Measurements from ENCODE around the gene TBCK. TPM values are rescaled to one million over a fixed set of nuclear protein-coding genes. Genes with fewer than 3 reads are reported as not detected.
"Not testable (repeated sequence)": the region's sequence is repeated elsewhere in the genome, so short reads cannot be mapped to it uniquely, and the experiment has no call there.

The TBCK gene
- polyA plus RNA-seq, 1 donor = 29.0 TPM

DNA sequence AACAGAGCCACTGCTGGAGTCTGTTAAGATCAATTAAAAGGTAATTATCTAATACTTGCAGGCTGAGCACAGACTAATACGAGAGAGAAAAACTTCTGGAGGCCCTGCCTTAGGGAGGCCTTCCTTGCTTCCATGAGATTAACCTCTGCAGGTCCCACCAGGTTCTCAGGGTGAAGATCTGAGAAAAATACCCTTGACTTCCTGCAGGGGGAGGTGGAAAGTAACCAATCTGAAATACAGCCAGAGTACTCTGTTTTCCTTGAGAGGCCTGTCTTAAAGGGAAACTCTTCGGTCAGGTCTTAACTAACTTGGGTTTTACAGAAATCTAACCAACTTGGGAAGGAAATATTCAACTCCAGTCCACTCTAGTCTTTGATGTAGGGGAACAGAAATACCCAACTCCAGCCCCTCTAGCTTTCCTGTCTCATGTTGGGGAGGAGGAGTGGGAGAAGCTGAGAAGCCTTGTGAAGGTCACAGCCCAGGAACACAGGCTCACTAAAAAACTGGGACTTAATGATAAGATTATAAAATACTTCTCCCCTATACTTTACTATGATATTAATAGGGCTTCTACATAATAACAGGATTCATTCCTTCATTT, 77.1 kb downstream of the TBCK start:
- Histone ChIP-seq H3K4me1 (ENCODE audit: control insufficient read depth, insufficient read depth, low read length) (no peaks in the 10 kb centered on the region), H3K9me3 (ENCODE audit: control insufficient read depth, low read depth, low read length) (no peaks in the 10 kb centered on the region), H3K27ac (ENCODE audit: low read length) (peak overlapping the region; percentile 56), H3K4me3 (ENCODE audit: low read length) (no peak overlapping the region), H3K36me3 (ENCODE audit: control insufficient read depth, insufficient read depth, low read length) (peaks cover 7% of the 10 kb centered on the region), H3K27me3 (ENCODE audit: control insufficient read depth, insufficient read depth, low read length) (no peaks in the 10 kb centered on the region)
- WGBS (ENCODE audit: insufficient coverage, low lambda C conversion rate) = no CpG with 5 or more reads among the region's 2 CpGs
- peak; percentile 44 to 66 for DNase-seq

- Histone ChIP-seq H3K27ac (ENCODE audit: low read length) (no peak overlapping the region), H3K27me3 (ENCODE audit: control insufficient read depth, insufficient read depth, low read length) (no peaks in the 10 kb centered on the region), H3K4me3 (ENCODE audit: low read length) (no peak overlapping the region), H3K36me3 (ENCODE audit: control insufficient read depth, insufficient read depth, low read length) (peaks cover 25% of the 10 kb centered on the region), H3K9me3 (ENCODE audit: control insufficient read depth, low read depth, low read length) (no peaks in the 10 kb centered on the region), H3K4me1 (ENCODE audit: control insufficient read depth, insufficient read depth, low read length) (no peaks in the 10 kb centered on the region)
- DNase-seq = no peak
Observed at GRCh38 chr4:106231931-106232330, 84.1 kb downstream of the TBCK start.

GRCh38 chr4:106222548-106222947, 93.5 kb downstream of the TBCK start:
- no peak for DNase-seq
- Histone ChIP-seq H3K4me3 (ENCODE audit: low read length) (no peak overlapping the region), H3K36me3 (ENCODE audit: control insufficient read depth, insufficient read depth, low read length) (peaks cover 6% of the 10 kb centered on the region), H3K27me3 (ENCODE audit: control insufficient read depth, insufficient read depth, low read length) (no peaks in the 10 kb centered on the region), H3K27ac (ENCODE audit: low read length) (no peak overlapping the region), H3K9me3 (ENCODE audit: control insufficient read depth, low read depth, low read length) (no peaks in the 10 kb centered on the region), H3K4me1 (ENCODE audit: control insufficient read depth, insufficient read depth, low read length) (no peaks in the 10 kb centered on the region)

- not testable (repeated sequence) for H3K9me3 ChIP-seq (ENCODE audit: control insufficient read depth, low read depth, low read length); DNase-seq; H3K4me1 ChIP-seq (ENCODE audit: control insufficient read depth, insufficient read depth, low read length); H3K27me3 ChIP-seq (ENCODE audit: control insufficient read depth, insufficient read depth, low read length); H3K27ac ChIP-seq (ENCODE audit: low read length); H3K36me3 ChIP-seq (ENCODE audit: control insufficient read depth, insufficient read depth, low read length); H3K4me3 ChIP-seq (ENCODE audit: low read length)
- WGBS (ENCODE audit: insufficient coverage, low lambda C conversion rate) = no CpG with 5 or more reads among the region's 23 CpGs
Observed at GRCh38 chr4:106213291-106213690, 102.7 kb downstream of the TBCK start.

DNA sequence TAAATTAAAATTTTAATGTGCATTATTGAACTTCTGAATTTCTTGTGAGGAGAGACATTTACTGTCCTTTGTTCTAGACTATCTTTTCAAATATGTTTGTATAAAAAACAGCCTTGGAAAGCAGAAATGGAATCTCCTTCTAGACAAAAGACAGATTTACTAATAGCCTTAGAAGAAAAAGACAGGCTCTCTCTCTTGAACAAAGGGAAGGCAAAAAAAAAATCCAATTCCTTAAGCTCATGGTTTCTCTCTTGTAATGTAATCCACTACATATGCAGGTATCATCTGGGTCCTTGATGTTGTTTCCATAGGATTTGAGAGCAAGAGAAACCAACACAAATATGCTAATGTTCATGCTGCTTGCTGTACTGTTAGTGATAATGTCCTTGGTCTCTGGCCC, 106.0 kb downstream of the TBCK start:
- Histone ChIP-seq H3K9me3 (ENCODE audit: control insufficient read depth, low read depth, low read length) (no peaks in the 10 kb centered on the region), H3K4me1 (ENCODE audit: control insufficient read depth, insufficient read depth, low read length) (no peaks in the 10 kb centered on the region), H3K27ac (ENCODE audit: low read length) (no peak overlapping the region), H3K27me3 (ENCODE audit: control insufficient read depth, insufficient read depth, low read length) (no peaks in the 10 kb centered on the region), H3K36me3 (ENCODE audit: control insufficient read depth, insufficient read depth, low read length) (peaks cover 9% of the 10 kb centered on the region), H3K4me3 (ENCODE audit: low read length) (no peak overlapping the region)
- no peak for DNase-seq

DNA sequence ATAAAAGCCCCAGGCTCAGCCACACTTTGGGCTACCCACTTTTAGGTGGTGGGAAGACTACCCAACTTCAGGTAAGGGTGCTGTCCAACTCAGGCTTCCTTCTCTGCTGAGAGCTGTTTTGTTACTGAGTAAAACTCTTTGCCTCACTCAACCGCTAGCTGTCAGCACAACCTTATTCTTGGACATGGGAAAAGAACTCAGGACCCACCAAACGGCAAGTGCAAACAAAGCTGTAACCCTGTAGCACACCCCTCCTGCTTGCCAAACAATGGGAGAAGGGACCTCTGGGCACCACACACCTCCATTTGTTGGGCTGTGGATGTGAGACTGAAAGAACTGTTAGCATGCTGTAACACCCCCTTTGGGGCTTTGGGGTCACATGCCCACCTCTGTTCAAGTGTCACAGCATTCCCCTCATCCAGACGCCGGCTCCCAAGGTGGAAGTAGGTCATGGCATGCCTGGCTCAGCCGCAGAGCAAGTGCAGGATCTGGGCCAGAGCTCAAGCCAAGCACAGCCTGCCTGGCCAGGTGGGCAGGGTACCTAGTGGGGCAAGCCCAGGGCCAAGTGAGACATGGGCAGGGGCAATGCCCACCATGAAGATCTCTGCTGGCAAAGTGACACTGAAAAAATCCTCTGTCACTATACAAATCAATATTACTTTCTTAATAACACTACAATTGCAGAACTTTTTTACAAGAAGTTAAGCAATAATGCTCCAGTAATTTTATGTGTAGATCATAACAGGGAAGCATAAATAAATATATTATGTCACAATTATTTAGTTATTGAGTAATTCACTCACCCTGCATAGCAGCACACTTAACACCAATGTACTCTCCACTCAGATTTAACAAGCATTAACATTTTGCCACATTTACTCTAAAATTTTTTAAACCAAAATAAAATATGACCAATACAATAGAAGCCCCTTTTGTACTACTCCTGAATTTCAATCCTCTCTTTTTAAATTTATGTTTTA, 107.2 kb downstream of the TBCK start:
- Histone ChIP-seq H3K4me1 (ENCODE audit: control insufficient read depth, insufficient read depth, low read length) (no peaks in the 10 kb centered on the region), H3K27me3 (ENCODE audit: control insufficient read depth, insufficient read depth, low read length) (no peaks in the 10 kb centered on the region), H3K9me3 (ENCODE audit: control insufficient read depth, low read depth, low read length) (no peaks in the 10 kb centered on the region), H3K36me3 (ENCODE audit: control insufficient read depth, insufficient read depth, low read length) (peaks cover 9% of the 10 kb centered on the region), H3K27ac (ENCODE audit: low read length) (no peak overlapping the region), H3K4me3 (ENCODE audit: low read length) (no peak overlapping the region)
- WGBS (ENCODE audit: insufficient coverage, low lambda C conversion rate) = no CpG with 5 or more reads among the region's 5 CpGs
- no peak for DNase-seq

- Histone ChIP-seq H3K9me3 (ENCODE audit: control insufficient read depth, low read depth, low read length) (no peaks in the 10 kb centered on the region), H3K4me3 (ENCODE audit: low read length) (no peak overlapping the region), H3K36me3 (ENCODE audit: control insufficient read depth, insufficient read depth, low read length) (peaks cover 3% of the 10 kb centered on the region), H3K27ac (ENCODE audit: low read length) (no peak overlapping the region), H3K4me1 (ENCODE audit: control insufficient read depth, insufficient read depth, low read length) (no peaks in the 10 kb centered on the region), H3K27me3 (ENCODE audit: control insufficient read depth, insufficient read depth, low read length) (no peaks in the 10 kb centered on the region)
- no peak for DNase-seq
Observed at GRCh38 chr4:106201373-106201772, 114.6 kb downstream of the TBCK start.

- peaks cover 12% of the 10 kb centered on the region for H3K36me3 ChIP-seq (ENCODE audit: control insufficient read depth, insufficient read depth, low read length)
- H3K27me3 ChIP-seq (ENCODE audit: control insufficient read depth, insufficient read depth, low read length) = no peaks in the 10 kb centered on the region
- WGBS (ENCODE audit: insufficient coverage, low lambda C conversion rate) = no CpG with 5 or more reads among the region's 1 CpG
- peak overlapping the region; percentile 59 for H3K27ac ChIP-seq (ENCODE audit: low read length)
- H3K9me3 ChIP-seq (ENCODE audit: control insufficient read depth, low read depth, low read length) = no peaks in the 10 kb centered on the region
- peaks cover 3% of the 10 kb centered on the region for H3K4me1 ChIP-seq (ENCODE audit: control insufficient read depth, insufficient read depth, low read length)
- DNase-seq = peak; percentile 60 to 85
- no peak overlapping the region for H3K4me3 ChIP-seq (ENCODE audit: low read length)
Observed at GRCh38 chr4:106195435-106195950, 120.5 kb downstream of the TBCK start.

DNA sequence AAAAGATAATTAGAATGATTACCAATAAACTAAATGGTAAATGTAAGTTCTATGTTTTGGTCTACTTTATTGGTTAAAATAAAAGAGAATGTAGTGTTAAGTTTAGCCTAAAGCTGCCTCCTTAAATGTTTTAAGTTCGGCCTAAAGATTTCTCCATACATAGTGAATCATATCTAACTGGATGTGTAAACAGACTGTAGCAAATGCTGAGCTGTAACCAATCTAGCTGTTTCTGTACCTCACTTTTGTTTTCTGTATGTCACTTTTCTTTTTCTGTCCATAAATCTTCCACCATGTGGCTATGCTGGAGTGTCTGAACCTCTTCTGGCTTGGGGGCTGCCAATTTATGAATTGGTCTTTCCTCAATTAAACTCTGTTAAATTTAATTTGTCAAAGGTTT, 121.2 kb downstream of the TBCK start:
- Histone ChIP-seq H3K4me1 (ENCODE audit: control insufficient read depth, insufficient read depth, low read length) (peaks cover 3% of the 10 kb centered on the region), H3K4me3 (ENCODE audit: low read length) (no peak overlapping the region), H3K9me3 (ENCODE audit: control insufficient read depth, low read depth, low read length) (no peaks in the 10 kb centered on the region), H3K27me3 (ENCODE audit: control insufficient read depth, insufficient read depth, low read length) (no peaks in the 10 kb centered on the region), H3K36me3 (ENCODE audit: control insufficient read depth, insufficient read depth, low read length) (peaks cover 9% of the 10 kb centered on the region), H3K27ac (ENCODE audit: low read length) (peak overlapping the region; percentile 59)
- no peak for DNase-seq
- no CpG with 5 or more reads among the region's 1 CpG for WGBS (ENCODE audit: insufficient coverage, low lambda C conversion rate)

GRCh38 chr4:106192131-106192530, 123.9 kb downstream of the TBCK start:
- no peak overlapping the region for H3K27ac ChIP-seq (ENCODE audit: low read length)
- H3K9me3 ChIP-seq (ENCODE audit: control insufficient read depth, low read depth, low read length) = no peaks in the 10 kb centered on the region
- H3K36me3 ChIP-seq (ENCODE audit: control insufficient read depth, insufficient read depth, low read length) = peaks cover 9% of the 10 kb centered on the region
- WGBS (ENCODE audit: insufficient coverage, low lambda C conversion rate) = 56% methylated on average over 1 of the region's 1 CpG
- peaks cover 3% of the 10 kb centered on the region for H3K4me1 ChIP-seq (ENCODE audit: control insufficient read depth, insufficient read depth, low read length)
- no peaks in the 10 kb centered on the region for H3K27me3 ChIP-seq (ENCODE audit: control insufficient read depth, insufficient read depth, low read length)
- no peak overlapping the region for H3K4me3 ChIP-seq (ENCODE audit: low read length)
- no peak for DNase-seq

- H3K4me1 ChIP-seq (ENCODE audit: control insufficient read depth, insufficient read depth, low read length) = no peaks in the 10 kb centered on the region
- no peak overlapping the region for H3K4me3 ChIP-seq (ENCODE audit: low read length)
- no peaks in the 10 kb centered on the region for H3K27me3 ChIP-seq (ENCODE audit: control insufficient read depth, insufficient read depth, low read length)
- WGBS (ENCODE audit: insufficient coverage, low lambda C conversion rate) = no CpG with 5 or more reads among the region's 1 CpG
- H3K27ac ChIP-seq (ENCODE audit: low read length) = no peak overlapping the region
- H3K9me3 ChIP-seq (ENCODE audit: control insufficient read depth, low read depth, low read length) = no peaks in the 10 kb centered on the region
- no peak for DNase-seq
- H3K36me3 ChIP-seq (ENCODE audit: control insufficient read depth, insufficient read depth, low read length) = peaks cover 6% of the 10 kb centered on the region
Observed at GRCh38 chr4:106186201-106186600, 129.8 kb downstream of the TBCK start.
